Neural progenitor cell (in vitro differentiated cells): Measurements from ENCODE around the gene NDN. TPM values are rescaled to one million over a fixed set of nuclear protein-coding genes. Genes with fewer than 3 reads are reported as not detected.
A peak's percentile ranks its signal among the peaks of the same experiment; 100 is the strongest.

Source experiments
- DNase-seq: peaks from one replicate; pipeline ENCODE4 v3.0.0-alpha.2; 2016; ENCODE audit warnings: low spot score
- H2AFZ ChIP-seq: fragments of 200-600 bp; sonication (generic); replicated peaks from 2 replicates; pipeline ENCODE4 v1.6.1; 2016; ENCODE audit warnings: antibody characterized with exemption
- H3F3A ChIP-seq: fragments of 200-600 bp; sonication (generic); 2 replicates; pipeline ENCODE4 v1.6.1; 2016; ENCODE audit warnings: antibody characterized with exemption, low read depth
- H3K27ac ChIP-seq: fragments of 200-600 bp; sonication (generic); 2 replicates; pipeline ENCODE4 v1.5.1; 2016; ENCODE audit warnings: mild to moderate bottlenecking
- H3K27me3 ChIP-seq: fragments of 200-600 bp; sonication (generic); 2 replicates; pipeline ENCODE4 v1.6.1; 2016; ENCODE audit warnings: mild to moderate bottlenecking, moderate library complexity
- H3K36me3 ChIP-seq: fragments of 200-600 bp; sonication (generic); 2 replicates; pipeline ENCODE4 v1.5.1; 2016
- H3K4me1 ChIP-seq: fragments of 200-600 bp; sonication (generic); 2 replicates; pipeline ENCODE4 v1.6.1; 2016; ENCODE audit warnings: mixed run types
- H3K4me2 ChIP-seq: fragments of 200-600 bp; sonication (generic); 2 replicates; pipeline ENCODE4 v1.6.1; 2016
- H3K4me3 ChIP-seq: fragments of 200-600 bp; sonication (generic); 2 replicates; pipeline ENCODE4 v1.5.1; 2016
- H3K79me2 ChIP-seq: fragments of 200-600 bp; sonication (generic); 2 replicates; pipeline ENCODE4 v1.6.1; 2016; ENCODE audit warnings: low read depth
- H3K9ac ChIP-seq: fragments of 200-600 bp; sonication (generic); 2 replicates; pipeline ENCODE4 v1.6.1; 2016
- H3K9me3 ChIP-seq: fragments of 200-600 bp; sonication (generic); 2 replicates; pipeline ENCODE4 v1.5.1; 2016; ENCODE audit warnings: low read depth
- H4K20me1 ChIP-seq: fragments of 200-600 bp; sonication (generic); 2 replicates; pipeline ENCODE4 v1.6.1; 2016; ENCODE audit warnings: low read depth
- H3K27ac Mint-ChIP-seq: 3 replicates; pipeline ENCODE4 v1.8.0; 2021; ENCODE audit warnings: mixed read lengths
- H3K27me3 Mint-ChIP-seq: 2 replicates; pipeline ENCODE4 v1.8.0; 2022; ENCODE audit warnings: low read depth, mild to moderate bottlenecking, inconsistent platforms, moderate library complexity, mixed read lengths; ENCODE audit not compliant: insufficient read depth
- H3K36me3 Mint-ChIP-seq: 3 replicates; pipeline ENCODE4 v1.8.0; 2021; ENCODE audit warnings: mixed read lengths
- H3K4me1 Mint-ChIP-seq: 3 replicates; pipeline ENCODE4 v1.8.0; 2021; ENCODE audit warnings: mixed read lengths
- H3K4me3 Mint-ChIP-seq: 3 replicates; pipeline ENCODE4 v1.8.0; 2021; ENCODE audit warnings: mild to moderate bottlenecking, moderate library complexity, mixed read lengths
- H3K9me3 Mint-ChIP-seq: 3 replicates; pipeline ENCODE4 v1.8.0; 2020; ENCODE audit warnings: mixed read lengths
- CTCF ChIP-seq: fragments of 200-600 bp; sonication (generic); IDR thresholded peaks from 2 replicates; pipeline ENCODE4 v1.5.1; 2017; ENCODE audit warnings: antibody characterized with exemption, mild to moderate bottlenecking
- EZH2 ChIP-seq: fragments of 200-600 bp; sonication (generic); IDR thresholded peaks from 2 replicates; pipeline ENCODE4 v1.6.1; 2017; ENCODE audit warnings: antibody characterized with exemption, mild to moderate bottlenecking, moderate library complexity
- EZH2phosphoT487 ChIP-seq: fragments of 200-600 bp; sonication (generic); IDR thresholded peaks from 2 replicates; pipeline ENCODE4 v1.6.1; 2017; ENCODE audit warnings: antibody characterized with exemption
- total RNA-seq: library from RNA; depleted of rRNA; stranded (reverse); fragments of >200 nt; gene quantifications from 2 replicates; pipeline ENCODE4 v1.2.3, GENCODE V29; 2015; ENCODE audit warnings: low replicate concordance

Gene NDN
- total RNA-seq, 1 donor from 2014 or later: 70.9 TPM

GRCh38 chr15:23690015-23690414 lies 2.9 kb upstream of the NDN start:
- peaks cover 20% of the 10 kb centered on the region for H3K9me3 Mint-ChIP-seq
- H3K4me3 Mint-ChIP-seq: peak overlapping the region; percentile 10

GRCh38 chr15:23686466-23687142 lies 501 bp downstream of the NDN start:
- peaks cover 9% of the 10 kb centered on the region for H3K79me2 ChIP-seq
- H3K4me3 ChIP-seq: peak overlapping the region; percentile 64
- H3K9ac ChIP-seq: no peak overlapping the region
- no peak overlapping the region for H3K27ac Mint-ChIP-seq
- no peak overlapping the region for H2AFZ ChIP-seq
- H3K9me3 Mint-ChIP-seq: peaks cover 9% of the 10 kb centered on the region
- peaks cover 6% of the 10 kb centered on the region for H4K20me1 ChIP-seq
- H3K4me1 ChIP-seq: peaks cover 10% of the 10 kb centered on the region
- peak overlapping the region; percentile 81 for H3K4me2 ChIP-seq
- H3K36me3 Mint-ChIP-seq: no peaks in the 10 kb centered on the region
- peak; percentile 51 for DNase-seq
- peaks cover 4% of the 10 kb centered on the region for H3K27me3 Mint-ChIP-seq
- no peaks in the 10 kb centered on the region for H3K36me3 ChIP-seq
- H3K9me3 ChIP-seq: no peaks in the 10 kb centered on the region
- no peaks in the 10 kb centered on the region for H3F3A ChIP-seq
- H3K27me3 ChIP-seq: no peaks in the 10 kb centered on the region
- peaks cover 34% of the 10 kb centered on the region for H3K4me1 Mint-ChIP-seq
- H3K27ac ChIP-seq: no peak overlapping the region
- peak overlapping the region; percentile 81 for H3K4me3 Mint-ChIP-seq
- TF ChIP-seq EZH2 (no peak), EZH2phosphoT487 (no peak), CTCF (no peak)

More at GRCh38 chr15:23690015-23690414, 2.9 kb upstream of the NDN start:
- Mint-ChIP-seq H3K27me3 (peaks cover 8% of the 10 kb centered on the region), H3K4me1 (peaks cover 35% of the 10 kb centered on the region), H3K27ac (peak overlapping the region; percentile 77), H3K36me3 (no peaks in the 10 kb centered on the region)
- Histone ChIP-seq H3K9me3 (no peaks in the 10 kb centered on the region), H3K36me3 (no peaks in the 10 kb centered on the region), H3K4me1 (peaks cover 10% of the 10 kb centered on the region), H3F3A (no peaks in the 10 kb centered on the region), H4K20me1 (peaks cover 6% of the 10 kb centered on the region), H3K9ac (no peak overlapping the region), H2AFZ (no peak overlapping the region), H3K27me3 (no peaks in the 10 kb centered on the region), H3K27ac (no peak overlapping the region), H3K79me2 (peaks cover 9% of the 10 kb centered on the region), H3K4me2 (peak overlapping the region; percentile 47), H3K4me3 (no peak overlapping the region)
- no peak for TF ChIP-seq CTCF
- no peak for TF ChIP-seq EZH2
- TF ChIP-seq EZH2phosphoT487: no peak
- no peak for DNase-seq

GRCh38 chr15:23671481-23671880 lies 15.6 kb downstream of the NDN start:
- DNase-seq: no peak
- H3K4me3 ChIP-seq: no peak overlapping the region
- H3K36me3 ChIP-seq: no peaks in the 10 kb centered on the region
- H2AFZ ChIP-seq: no peak overlapping the region
- H3K79me2 ChIP-seq: no peaks in the 10 kb centered on the region
- H3K9ac ChIP-seq: no peak overlapping the region
- H4K20me1 ChIP-seq: no peaks in the 10 kb centered on the region
- no peak overlapping the region for H3K27ac ChIP-seq
- H3K9me3 ChIP-seq: peaks cover 5% of the 10 kb centered on the region
- Mint-ChIP-seq H3K4me3 (no peak overlapping the region), H3K4me1 (no peaks in the 10 kb centered on the region), H3K27me3 (no peaks in the 10 kb centered on the region), H3K9me3 (peaks cover 4% of the 10 kb centered on the region), H3K27ac (no peak overlapping the region), H3K36me3 (no peaks in the 10 kb centered on the region)
- TF ChIP-seq EZH2phosphoT487 (no peak), EZH2 (no peak)
- no peaks in the 10 kb centered on the region for H3K4me1 ChIP-seq
- H3K4me2 ChIP-seq: no peak overlapping the region
- no peaks in the 10 kb centered on the region for H3K27me3 ChIP-seq
- peaks cover 10% of the 10 kb centered on the region for H3F3A ChIP-seq

GRCh38 chr15:23670970-23671369 lies 16.1 kb downstream of the NDN start:
- H3F3A ChIP-seq: peaks cover 7% of the 10 kb centered on the region
- Mint-ChIP-seq H3K27ac (no peak overlapping the region), H3K4me3 (no peak overlapping the region), H3K9me3 (peaks cover 5% of the 10 kb centered on the region), H3K27me3 (no peaks in the 10 kb centered on the region), H3K4me1 (no peaks in the 10 kb centered on the region), H3K36me3 (no peaks in the 10 kb centered on the region)
- no peaks in the 10 kb centered on the region for H3K4me1 ChIP-seq
- TF ChIP-seq EZH2: no peak
- TF ChIP-seq EZH2phosphoT487: no peak
- no peak for TF ChIP-seq CTCF
- DNase-seq: no peak
- H3K79me2 ChIP-seq: no peaks in the 10 kb centered on the region
- H3K9ac ChIP-seq: no peak overlapping the region
- H3K36me3 ChIP-seq: no peaks in the 10 kb centered on the region
- H3K4me3 ChIP-seq: no peak overlapping the region
- no peak overlapping the region for H3K4me2 ChIP-seq
- no peaks in the 10 kb centered on the region for H4K20me1 ChIP-seq
- no peaks in the 10 kb centered on the region for H3K27me3 ChIP-seq
- H3K9me3 ChIP-seq: peaks cover 5% of the 10 kb centered on the region
- no peak overlapping the region for H3K27ac ChIP-seq
- H2AFZ ChIP-seq: no peak overlapping the region
